Tibial nerve (tissue), 4 donors: ENCODE measurements around the gene RXFP1. TPM values are rescaled to one million over a fixed set of nuclear protein-coding genes. Genes with fewer than 3 reads are reported as not detected.

Source experiments
- DNase-seq, 2 donors: peaks; one replicate each; pipeline ENCODE4 v3.0.0-alpha.2; 2019; ENCODE audit warnings: low spot score in 2 of 2
- H3K27ac ChIP-seq, 4 donors: fragments of 200-600 bp; sonication (generic) in 3 of 4; one replicate each; pipeline ENCODE4 v1.5.1; 2017 to 2019; ENCODE audit warnings: mild to moderate bottlenecking in 1 of 4
- H3K27me3 ChIP-seq, 2 donors: fragments of 200-600 bp; sonication (generic) in 1 of 2; one replicate each; pipeline versions ENCODE4 v1.5.1 to v1.6.0; 2017 to 2019
- H3K36me3 ChIP-seq, 3 donors: fragments of 200-600 bp; sonication (generic); one replicate each; pipeline ENCODE4 v1.5.1; 2018 to 2019
- H3K4me1 ChIP-seq, 4 donors: fragments of 200-600 bp; sonication (generic) in 3 of 4; one replicate each; pipeline ENCODE4 v1.5.1; 2017 to 2019
- H3K4me3 ChIP-seq, 4 donors: fragments of 200-600 bp; sonication (generic) in 3 of 4; one replicate each; pipeline ENCODE4 v1.5.1; 2017 to 2019; ENCODE audit warnings: mild to moderate bottlenecking in 1 of 4, moderate library complexity in 1 of 4
- H3K9me3 ChIP-seq, 4 donors: fragments of 200-600 bp; sonication (generic) in 3 of 4; one replicate each; pipeline ENCODE4 v1.5.1; 2017 to 2019
- CTCF ChIP-seq, 5 experiments: fragments of 200-600 bp in 3 of 5; fragments of 450-650 bp in 2 of 5; sonication (generic) in 3 of 5; IDR thresholded peaks; one replicate each; pipeline ENCODE4 v1.5.1; 2016 to 2019; ENCODE audit warnings: antibody characterized with exemption in 5 of 5, mild to moderate bottlenecking in 3 of 5, moderate library complexity in 2 of 5
- EP300 ChIP-seq, 2 donors: sonication (generic); formaldehyde crosslinking; IDR thresholded peaks; one replicate each; pipeline ENCODE4 v1.6.1; 2017; ENCODE audit warnings: antibody characterized with exemption in 2 of 2, mild to moderate bottlenecking in 1 of 2
- POLR2A ChIP-seq, 2 donors: fragments of 450-650 bp; IDR thresholded peaks; one replicate each; pipeline ENCODE4 v1.6.1; 2017; ENCODE audit warnings: antibody characterized with exemption in 2 of 2, mild to moderate bottlenecking in 2 of 2, moderate library complexity in 2 of 2
- WGBS, 2 donors: methylation state at CpG; one replicate each; pipeline ENCODE4 v1.1.5; 2018; 5-methylcytosine and 5-hydroxymethylcytosine counted together
- total RNA-seq, 4 donors: library from RNA; depleted of rRNA; stranded (reverse); fragments of >200 nt; gene quantifications; one replicate each; pipeline ENCODE4 v1.1.0, GENCODE V29; 2016

Gene RXFP1
- total RNA-seq, 4 donors from 2014 or later = not detected

GRCh38 chr4:158580064-158580463, 58.4 kb downstream of the RXFP1 start:
- no peak for DNase-seq
- TF ChIP-seq POLR2A (IDR thresholded peaks at IDR 0.05) (no peak), CTCF (IDR thresholded peaks at IDR 0.05) (no peak), EP300 (IDR thresholded peaks at IDR 0.05) (no peak)
- H3K4me1 ChIP-seq = no peaks in the 10 kb centered on the region
- WGBS, 2 donors = 14 to 15% methylated on average over 1 of the region's 1 CpG
- H3K36me3 ChIP-seq = no peaks in the 10 kb centered on the region
- no peaks in the 10 kb centered on the region for H3K27me3 ChIP-seq
- no peaks in the 10 kb centered on the region for H3K9me3 ChIP-seq
- no peak overlapping the region for H3K27ac ChIP-seq
- H3K4me3 ChIP-seq = no peak overlapping the region

- H3K36me3 ChIP-seq = no peaks in the 10 kb centered on the region
- no peak for DNase-seq
- H3K27ac ChIP-seq = no peak overlapping the region
- no peak overlapping the region for H3K4me3 ChIP-seq
- H3K4me1 ChIP-seq = no peaks in the 10 kb centered on the region
- no peak for TF ChIP-seq EP300 (IDR thresholded peaks at IDR 0.05)
- TF ChIP-seq CTCF (IDR thresholded peaks at IDR 0.05) = no peak
- no peaks in the 10 kb centered on the region for H3K9me3 ChIP-seq
- H3K27me3 ChIP-seq = no peaks in the 10 kb centered on the region
These were observed 59.5 kb downstream of the RXFP1 start for GRCh38 chr4:158581161-158581560.

- H3K9me3 ChIP-seq = no peaks in the 10 kb centered on the region
- no peak overlapping the region for H3K27ac ChIP-seq
- H3K4me3 ChIP-seq = no peak overlapping the region
- no peaks in the 10 kb centered on the region for H3K27me3 ChIP-seq
- H3K36me3 ChIP-seq = no peaks in the 10 kb centered on the region
- no peak for DNase-seq
- TF ChIP-seq EP300 (IDR thresholded peaks at IDR 0.05) (no peak), CTCF (IDR thresholded peaks at IDR 0.05) (no peak), POLR2A (IDR thresholded peaks at IDR 0.05) (no peak)
- no peaks in the 10 kb centered on the region for H3K4me1 ChIP-seq
- 80 to 88% methylated on average over 4 of the region's 4 CpGs for WGBS, 2 donors
These were observed 65.2 kb downstream of the RXFP1 start for GRCh38 chr4:158586881-158587280.

GRCh38 chr4:158588285-158588684, 66.6 kb downstream of the RXFP1 start:
- no peaks in the 10 kb centered on the region for H3K36me3 ChIP-seq
- H3K27me3 ChIP-seq = no peaks in the 10 kb centered on the region
- no peak for TF ChIP-seq CTCF (IDR thresholded peaks at IDR 0.05)
- TF ChIP-seq EP300 (IDR thresholded peaks at IDR 0.05) = no peak
- no peak for TF ChIP-seq POLR2A (IDR thresholded peaks at IDR 0.05)
- DNase-seq = no peak
- H3K4me1 ChIP-seq = no peaks in the 10 kb centered on the region
- H3K9me3 ChIP-seq = no peaks in the 10 kb centered on the region
- WGBS, 2 donors = 95 to 96% methylated on average over 6 of the region's 6 CpGs
- no peak overlapping the region for H3K27ac ChIP-seq
- H3K4me3 ChIP-seq = no peak overlapping the region

GRCh38 chr4:158588777-158589176, 67.1 kb downstream of the RXFP1 start:
- Histone ChIP-seq H3K36me3 (no peaks in the 10 kb centered on the region), H3K4me1 (no peaks in the 10 kb centered on the region), H3K27me3 (no peaks in the 10 kb centered on the region), H3K9me3 (no peaks in the 10 kb centered on the region), H3K27ac (no peak overlapping the region), H3K4me3 (no peak overlapping the region)
- WGBS, 2 donors = 64 to 74% methylated on average over 5 of the region's 5 CpGs
- TF ChIP-seq POLR2A (IDR thresholded peaks at IDR 0.05) (no peak), CTCF (IDR thresholded peaks at IDR 0.05) (no peak), EP300 (IDR thresholded peaks at IDR 0.05) (no peak)
- DNase-seq = no peak
